Rectal smooth muscle tissue (tissue), 1 donor: Measurements from ENCODE around the gene DMD.

ENCODE experiments used
- H3K27ac ChIP-seq: one replicate; pipeline ENCODE4 v1.7.0; 2013; ENCODE audit warnings: low read depth, low read length, inconsistent platforms
- H3K27me3 ChIP-seq: one replicate; pipeline ENCODE4 v1.7.0; 2013; ENCODE audit warnings: low read length; ENCODE audit not compliant: control insufficient read depth, insufficient read depth
- H3K36me3 ChIP-seq: one replicate; pipeline ENCODE4 v1.7.0; 2013; ENCODE audit warnings: low read length; ENCODE audit not compliant: control insufficient read depth, insufficient read depth
- H3K4me1 ChIP-seq: one replicate; pipeline ENCODE4 v1.7.0; 2013; ENCODE audit warnings: low read length; ENCODE audit not compliant: control insufficient read depth, insufficient read depth
- H3K4me3 ChIP-seq: one replicate; pipeline ENCODE4 v1.7.0; 2013; ENCODE audit warnings: low read length
- H3K9ac ChIP-seq: one replicate; pipeline ENCODE4 v1.7.0; 2013; ENCODE audit warnings: low read length

The DMD gene

GRCh38 chrX:31376408-31377022 lies 1834.8 kb downstream of the DMD start:
- H3K36me3 ChIP-seq, result no peaks in the 10 kb centered on the region
- no peak overlapping the region for H3K27ac ChIP-seq

GRCh38 chrX:31374786-31375185 lies 1836.6 kb downstream of the DMD start:
- no peaks in the 10 kb centered on the region for H3K4me1 ChIP-seq
- no peaks in the 10 kb centered on the region for H3K27me3 ChIP-seq
- no peak overlapping the region for H3K4me3 ChIP-seq
- no peaks in the 10 kb centered on the region for H3K36me3 ChIP-seq
- no peak overlapping the region for H3K27ac ChIP-seq
- no peak overlapping the region for H3K9ac ChIP-seq

More at GRCh38 chrX:31376408-31377022, 1834.8 kb downstream of the DMD start:
- Histone ChIP-seq H3K4me1 (no peaks in the 10 kb centered on the region), H3K27me3 (no peaks in the 10 kb centered on the region), H3K9ac (no peak overlapping the region), H3K4me3 (no peak overlapping the region)

- Histone ChIP-seq H3K4me1 (no peaks in the 10 kb centered on the region), H3K27ac (no peak overlapping the region), H3K36me3 (no peaks in the 10 kb centered on the region)
These were observed 1839.4 kb downstream of the DMD start for GRCh38 chrX:31371956-31372355.

GRCh38 chrX:31367816-31368215 lies 1843.5 kb downstream of the DMD start:
- H3K36me3 ChIP-seq, result no peaks in the 10 kb centered on the region

More at GRCh38 chrX:31371956-31372355, 1839.4 kb downstream of the DMD start:
- no peak overlapping the region for H3K9ac ChIP-seq
- no peak overlapping the region for H3K4me3 ChIP-seq
- H3K27me3 ChIP-seq, result no peaks in the 10 kb centered on the region

GRCh38 chrX:31366041-31366440 lies 1845.3 kb downstream of the DMD start:
- Histone ChIP-seq H3K27ac (no peak overlapping the region), H3K27me3 (no peaks in the 10 kb centered on the region), H3K4me1 (no peaks in the 10 kb centered on the region), H3K9ac (no peak overlapping the region), H3K36me3 (no peaks in the 10 kb centered on the region), H3K4me3 (no peak overlapping the region)

More at GRCh38 chrX:31367816-31368215, 1843.5 kb downstream of the DMD start:
- Histone ChIP-seq H3K9ac (no peak overlapping the region), H3K4me1 (no peaks in the 10 kb centered on the region), H3K4me3 (no peak overlapping the region), H3K27ac (no peak overlapping the region), H3K27me3 (no peaks in the 10 kb centered on the region)

GRCh38 chrX:31356275-31357212 lies 1854.8 kb downstream of the DMD start:
- no peaks in the 10 kb centered on the region for H3K4me1 ChIP-seq
- H3K27me3 ChIP-seq, result no peaks in the 10 kb centered on the region
- H3K36me3 ChIP-seq, result no peaks in the 10 kb centered on the region
- H3K27ac ChIP-seq, result no peak overlapping the region
- H3K4me3 ChIP-seq, result no peak overlapping the region
- H3K9ac ChIP-seq, result no peak overlapping the region

- no peak overlapping the region for H3K9ac ChIP-seq
- H3K4me3 ChIP-seq, result no peak overlapping the region
- no peak overlapping the region for H3K27ac ChIP-seq
- H3K27me3 ChIP-seq, result no peaks in the 10 kb centered on the region
- no peaks in the 10 kb centered on the region for H3K4me1 ChIP-seq
- H3K36me3 ChIP-seq, result no peaks in the 10 kb centered on the region
These were observed 1856.0 kb downstream of the DMD start for GRCh38 chrX:31355206-31355955.

- Histone ChIP-seq H3K27ac (no peak overlapping the region), H3K4me3 (no peak overlapping the region), H3K9ac (no peak overlapping the region), H3K36me3 (no peaks in the 10 kb centered on the region), H3K27me3 (no peaks in the 10 kb centered on the region), H3K4me1 (no peaks in the 10 kb centered on the region)
These were observed 1858.3 kb downstream of the DMD start for GRCh38 chrX:31353095-31353494.

GRCh38 chrX:31350808-31351074 lies 1860.6 kb downstream of the DMD start:
- Histone ChIP-seq H3K4me1 (no peaks in the 10 kb centered on the region), H3K9ac (no peak overlapping the region), H3K27ac (no peak overlapping the region), H3K4me3 (no peak overlapping the region), H3K27me3 (no peaks in the 10 kb centered on the region), H3K36me3 (no peaks in the 10 kb centered on the region)

- Histone ChIP-seq H3K27me3 (no peaks in the 10 kb centered on the region), H3K36me3 (no peaks in the 10 kb centered on the region), H3K9ac (no peak overlapping the region), H3K4me1 (no peaks in the 10 kb centered on the region), H3K27ac (no peak overlapping the region), H3K4me3 (no peak overlapping the region)
These were observed 1861.8 kb downstream of the DMD start for GRCh38 chrX:31349515-31349914.

- H3K9ac ChIP-seq, result no peak overlapping the region
- no peak overlapping the region for H3K4me3 ChIP-seq
- H3K27me3 ChIP-seq, result no peaks in the 10 kb centered on the region
- peaks cover 6% of the 10 kb centered on the region for H3K4me1 ChIP-seq
- H3K27ac ChIP-seq, result no peak overlapping the region
- no peaks in the 10 kb centered on the region for H3K36me3 ChIP-seq
These were observed 1870.8 kb downstream of the DMD start for GRCh38 chrX:31340587-31340986.

GRCh38 chrX:31338991-31339350 lies 1872.4 kb downstream of the DMD start:
- no peaks in the 10 kb centered on the region for H3K27me3 ChIP-seq
- H3K4me3 ChIP-seq, result no peak overlapping the region
- no peak overlapping the region for H3K9ac ChIP-seq
- H3K27ac ChIP-seq, result no peak overlapping the region
- H3K4me1 ChIP-seq, result peaks cover 6% of the 10 kb centered on the region
- H3K36me3 ChIP-seq, result no peaks in the 10 kb centered on the region
